Tibial artery (tissue), 4 donors: ENCODE data around the gene ADM5.
"Not testable (repeated sequence)": the region's sequence is repeated elsewhere in the genome, so short reads cannot be mapped to it uniquely, and the experiment has no call there.

Source experiments
- DNase-seq, 2 donors: peaks; one replicate each; pipeline ENCODE4 v3.0.0-alpha.2; 2019
- H3K27ac ChIP-seq, 2 donors: fragments of 200-600 bp; sonication (generic) in 1 of 2; 1 replicate in 1 of 2; 2 replicates in 1 of 2; pipeline ENCODE4 v1.5.1; 2018 to 2019; ENCODE audit warnings: mild to moderate bottlenecking in 1 of 2
- H3K27me3 ChIP-seq, 2 donors: fragments of 200-600 bp; sonication (generic) in 1 of 2; one replicate each; pipeline versions ENCODE4 v1.5.1 to v1.6.0; 2016 to 2019
- H3K36me3 ChIP-seq, 3 donors: fragments of 200-600 bp; sonication (generic) in 2 of 3; one replicate each; pipeline ENCODE4 v1.5.1; 2016 to 2019; ENCODE audit warnings: mild to moderate bottlenecking in 2 of 3
- H3K4me1 ChIP-seq, 4 donors: fragments of 200-600 bp; sonication (generic) in 2 of 4; 1 replicate in 3 of 4; 2 replicates in 1 of 4; pipeline ENCODE4 v1.5.1; 2016 to 2019
- H3K4me3 ChIP-seq, 2 donors: fragments of 200-600 bp; sonication (generic) in 1 of 2; 1 replicate in 1 of 2; 2 replicates in 1 of 2; pipeline ENCODE4 v1.5.1; 2018 to 2019; ENCODE audit warnings: mild to moderate bottlenecking in 2 of 2
- H3K9me3 ChIP-seq, 3 donors: fragments of 200-600 bp; sonication (generic) in 1 of 3; one replicate each; pipeline ENCODE4 v1.5.1; 2016 to 2019
- intact Hi-C: fragments of 100-400 bp; cut with DNase I; formaldehyde crosslinking; loops from one replicate; pipeline ENCODE4 v1.15.0; 2023; ENCODE audit warnings: low total_unique reads
- TF ChIP-seq, protein P1 (sequence below), 2 experiments: fragments of 200-600 bp in 1 of 2; fragments of 450-650 bp in 1 of 2; IDR thresholded peaks; one replicate each; pipeline ENCODE4 v1.5.1; 2017 to 2019; ENCODE audit warnings: antibody characterized with exemption in 2 of 2, mild to moderate bottlenecking in 1 of 2, moderate library complexity in 1 of 2

Gene ADM5

GRCh38 chr19:49712397-49712859 is 23.0 kb downstream of the ADM5 start:
- TF ChIP-seq, protein P1, sequence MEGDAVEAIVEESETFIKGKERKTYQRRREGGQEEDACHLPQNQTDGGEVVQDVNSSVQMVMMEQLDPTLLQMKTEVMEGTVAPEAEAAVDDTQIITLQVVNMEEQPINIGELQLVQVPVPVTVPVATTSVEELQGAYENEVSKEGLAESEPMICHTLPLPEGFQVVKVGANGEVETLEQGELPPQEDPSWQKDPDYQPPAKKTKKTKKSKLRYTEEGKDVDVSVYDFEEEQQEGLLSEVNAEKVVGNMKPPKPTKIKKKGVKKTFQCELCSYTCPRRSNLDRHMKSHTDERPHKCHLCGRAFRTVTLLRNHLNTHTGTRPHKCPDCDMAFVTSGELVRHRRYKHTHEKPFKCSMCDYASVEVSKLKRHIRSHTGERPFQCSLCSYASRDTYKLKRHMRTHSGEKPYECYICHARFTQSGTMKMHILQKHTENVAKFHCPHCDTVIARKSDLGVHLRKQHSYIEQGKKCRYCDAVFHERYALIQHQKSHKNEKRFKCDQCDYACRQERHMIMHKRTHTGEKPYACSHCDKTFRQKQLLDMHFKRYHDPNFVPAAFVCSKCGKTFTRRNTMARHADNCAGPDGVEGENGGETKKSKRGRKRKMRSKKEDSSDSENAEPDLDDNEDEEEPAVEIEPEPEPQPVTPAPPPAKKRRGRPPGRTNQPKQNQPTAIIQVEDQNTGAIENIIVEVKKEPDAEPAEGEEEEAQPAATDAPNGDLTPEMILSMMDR (IDR thresholded peaks at IDR 0.05) = no peak
- peaks cover 0 to 3% of the 10 kb centered on the region in 2 donors for H3K27me3 ChIP-seq
- no peak for DNase-seq
- H3K4me3 ChIP-seq = no peak overlapping the region
- no peaks in the 10 kb centered on the region for H3K4me1 ChIP-seq
- no peaks in the 10 kb centered on the region for H3K9me3 ChIP-seq
- no peaks in the 10 kb centered on the region for H3K36me3 ChIP-seq
- intact Hi-C loops = no loop called here
- no peak overlapping the region for H3K27ac ChIP-seq

GRCh38 chr19:49713236-49713845 is 23.9 kb downstream of the ADM5 start:
- H3K4me1 ChIP-seq = peaks cover 0 to 2% (median 0%) of the 10 kb centered on the region in 4 donors
- intact Hi-C loops = no loop called here
- TF ChIP-seq, protein P1 (IDR thresholded peaks at IDR 0.05) = no peak
- no peak for DNase-seq
- no peaks in the 10 kb centered on the region for H3K36me3 ChIP-seq
- no peaks in the 10 kb centered on the region for H3K9me3 ChIP-seq
- H3K4me3 ChIP-seq = no peak overlapping the region
- H3K27me3 ChIP-seq = peaks cover 0 to 3% of the 10 kb centered on the region in 2 donors
- no peak overlapping the region for H3K27ac ChIP-seq

DNA sequence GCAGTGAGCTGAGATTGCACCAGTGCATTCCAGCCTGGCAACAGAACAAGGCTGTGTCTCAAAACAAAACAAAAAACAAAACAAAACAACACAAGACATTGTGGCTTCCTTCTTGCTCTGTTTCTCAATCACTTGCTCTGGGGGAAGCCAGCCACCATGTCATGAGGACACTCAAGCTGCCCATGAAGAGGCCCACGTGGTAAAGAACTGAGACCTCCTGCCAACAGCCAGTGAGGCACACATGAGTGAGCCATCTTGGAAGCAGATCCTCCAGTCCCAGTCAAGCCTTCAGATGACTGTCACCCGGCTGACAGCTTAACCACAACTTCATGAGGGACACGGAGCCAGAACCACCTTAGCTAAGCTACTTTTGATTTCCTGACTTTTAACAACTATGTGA is 26.8 kb downstream of the ADM5 start:
- H3K27ac ChIP-seq = no peak overlapping the region
- intact Hi-C loops = no loop called here

GRCh38 chr19:49718511-49718910 is 29.1 kb downstream of the ADM5 start:
- H3K36me3 ChIP-seq = no peaks in the 10 kb centered on the region
- no peak overlapping the region for H3K4me3 ChIP-seq
- H3K9me3 ChIP-seq = no peaks in the 10 kb centered on the region
- intact Hi-C loops = no loop called here
- TF ChIP-seq, protein P1 (IDR thresholded peaks at IDR 0.05) = no peak
- H3K27ac ChIP-seq = no peak overlapping the region
- H3K27me3 ChIP-seq = peaks cover 0 to 3% of the 10 kb centered on the region in 2 donors
- DNase-seq = no peak
- H3K4me1 ChIP-seq = peaks cover 0 to 6% (median 0%) of the 10 kb centered on the region in 4 donors

More for the DNA sequence above, 26.8 kb downstream of the ADM5 start:
- Histone ChIP-seq H3K36me3 (no peaks in the 10 kb centered on the region), H3K9me3 (no peaks in the 10 kb centered on the region), H3K27me3 (peaks cover 0 to 3% of the 10 kb centered on the region in 2 donors), H3K4me1 (peaks cover 0 to 6% (median 0%) of the 10 kb centered on the region in 4 donors), H3K4me3 (no peak overlapping the region)
- DNase-seq = no peak
- TF ChIP-seq, protein P1 (IDR thresholded peaks at IDR 0.05) = no peak

GRCh38 chr19:49718991-49719390 is 29.6 kb downstream of the ADM5 start:
- Histone ChIP-seq H3K4me1 (peaks cover 0 to 6% (median 0%) of the 10 kb centered on the region in 4 donors), H3K4me3 (no peak overlapping the region), H3K36me3 (no peaks in the 10 kb centered on the region), H3K27me3 (peaks cover 0 to 3% of the 10 kb centered on the region in 2 donors), H3K27ac (no peak overlapping the region), H3K9me3 (no peaks in the 10 kb centered on the region)
- intact Hi-C loops = no loop called here
- TF ChIP-seq, protein P1 (IDR thresholded peaks at IDR 0.05) = no peak
- no peak for DNase-seq

DNA sequence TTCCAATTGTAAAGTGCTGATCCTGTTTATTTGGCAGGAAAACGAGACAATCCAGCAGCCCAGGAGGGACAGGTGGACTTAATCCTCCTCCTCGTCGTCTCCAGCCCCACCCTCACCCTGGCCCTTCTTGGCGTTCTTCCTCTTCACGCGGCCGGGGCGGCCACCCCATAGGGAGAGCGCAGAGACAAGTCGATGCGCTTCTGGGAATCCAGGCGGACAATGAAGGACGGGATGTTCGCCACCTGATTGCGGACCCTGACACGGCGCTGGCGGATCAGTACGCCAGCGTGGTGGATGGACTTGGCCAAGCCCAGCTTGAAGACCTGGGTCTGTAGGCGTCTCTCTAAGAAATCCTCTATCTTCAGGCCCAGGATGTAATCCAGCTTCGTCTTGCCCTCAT is 30.0 kb downstream of the ADM5 start:
- H3K27ac ChIP-seq, DNase-seq, H3K4me3 ChIP-seq, H3K4me1 ChIP-seq, intact Hi-C loops, H3K27me3 ChIP-seq, H3K36me3 ChIP-seq, H3K9me3 ChIP-seq: not testable (repeated sequence)
